Dedifferentiated amniotic fluid mesenchymal stem cell (primary cell): ENCODE results near the gene SULT1C4.
"Not testable (repeated sequence)": the region's sequence is repeated elsewhere in the genome, so short reads cannot be mapped to it uniquely, and the experiment has no call there.

Experiments used
- DNase-seq: peaks from one replicate; pipeline ENCODE4 v3.0.0-alpha.2; 2016; ENCODE audit errors: extremely low spot score

Gene SULT1C4

GRCh38 chr2:108377815-108378630, at the start of gene SULT1C4:
TSS of gene SULT1C4 (plus strand) at chr2:108377954. CDS start at chr2:108378338, 384 bp downstream.
- DNase-seq = no peak

- DNase-seq = no peak
Observed at GRCh38 chr2:108329771-108330170, 48.0 kb upstream of the SULT1C4 start.

- DNase-seq = no peak
Observed at GRCh38 chr2:108330979-108331378, 46.8 kb upstream of the SULT1C4 start.

GRCh38 chr2:108345951-108346350, 31.8 kb upstream of the SULT1C4 start:
- DNase-seq = no peak

GRCh38 chr2:108346827-108347226, 30.9 kb upstream of the SULT1C4 start:
- DNase-seq = no peak

- DNase-seq = no peak
Observed at GRCh38 chr2:108347786-108348185, 30.0 kb upstream of the SULT1C4 start.

- no peak for DNase-seq
Observed at GRCh38 chr2:108348816-108349570, 28.8 kb upstream of the SULT1C4 start.

- no peak for DNase-seq
Observed at GRCh38 chr2:108349571-108349928, 28.2 kb upstream of the SULT1C4 start.

- DNase-seq = peak; percentile 23
Observed at GRCh38 chr2:108351889-108352288, 25.9 kb upstream of the SULT1C4 start.

GRCh38 chr2:108354136-108354535, 23.6 kb upstream of the SULT1C4 start:
- DNase-seq = no peak

GRCh38 chr2:108355906-108356734, 21.6 kb upstream of the SULT1C4 start:
- DNase-seq = no peak

- DNase-seq = not testable (repeated sequence)
Observed at GRCh38 chr2:108359336-108359735, 18.4 kb upstream of the SULT1C4 start.

GRCh38 chr2:108360776-108361468, 16.8 kb upstream of the SULT1C4 start:
- DNase-seq = no peak

GRCh38 chr2:108363024-108363907, 14.5 kb upstream of the SULT1C4 start:
- no peak for DNase-seq

- no peak for DNase-seq
Observed at GRCh38 chr2:108363908-108364225, 13.9 kb upstream of the SULT1C4 start.

- no peak for DNase-seq
Observed at GRCh38 chr2:108364676-108365297, 13.0 kb upstream of the SULT1C4 start.

GRCh38 chr2:108365656-108366055, 12.1 kb upstream of the SULT1C4 start:
- DNase-seq = no peak

- no peak for DNase-seq
Observed at GRCh38 chr2:108367014-108367413, 10.7 kb upstream of the SULT1C4 start.

GRCh38 chr2:108367561-108368175, 10.1 kb upstream of the SULT1C4 start:
- no peak for DNase-seq

GRCh38 chr2:108369153-108369552, 8.6 kb upstream of the SULT1C4 start:
- DNase-seq = no peak
